Fibroblast of the aortic adventitia (primary cell): ENCODE data around the gene IP6K3. TPM values are rescaled to one million over a fixed set of nuclear protein-coding genes. Genes with fewer than 3 reads are reported as not detected.

Source experiments
- DNase-seq: peaks from one replicate; pipeline ENCODE4 v3.0.0-alpha.2; 2010; ENCODE audit warnings: low read depth
- H3K4me3 ChIP-seq: 2 replicates; pipeline ENCODE4 v1.5.1; 2011; ENCODE audit warnings: low read depth, mild to moderate bottlenecking, control low read depth, low read length, moderate library complexity
- total RNA-seq: library from RNA; depleted of rRNA; stranded (reverse); fragments of >200 nt; gene quantifications from 2 replicates; pipeline ENCODE4 v1.2.3, GENCODE V29; 2012; ENCODE audit warnings: low replicate concordance
- TF ChIP-seq, protein P1 (sequence below): IDR thresholded peaks from 2 replicates; pipeline ENCODE4 v1.5.1; 2011; ENCODE audit warnings: mild to moderate bottlenecking, low read length, control low read depth, inconsistent platforms; ENCODE audit not compliant: insufficient read depth

IP6K3 gene
- total RNA-seq, 1 donor, result not detected

DNA sequence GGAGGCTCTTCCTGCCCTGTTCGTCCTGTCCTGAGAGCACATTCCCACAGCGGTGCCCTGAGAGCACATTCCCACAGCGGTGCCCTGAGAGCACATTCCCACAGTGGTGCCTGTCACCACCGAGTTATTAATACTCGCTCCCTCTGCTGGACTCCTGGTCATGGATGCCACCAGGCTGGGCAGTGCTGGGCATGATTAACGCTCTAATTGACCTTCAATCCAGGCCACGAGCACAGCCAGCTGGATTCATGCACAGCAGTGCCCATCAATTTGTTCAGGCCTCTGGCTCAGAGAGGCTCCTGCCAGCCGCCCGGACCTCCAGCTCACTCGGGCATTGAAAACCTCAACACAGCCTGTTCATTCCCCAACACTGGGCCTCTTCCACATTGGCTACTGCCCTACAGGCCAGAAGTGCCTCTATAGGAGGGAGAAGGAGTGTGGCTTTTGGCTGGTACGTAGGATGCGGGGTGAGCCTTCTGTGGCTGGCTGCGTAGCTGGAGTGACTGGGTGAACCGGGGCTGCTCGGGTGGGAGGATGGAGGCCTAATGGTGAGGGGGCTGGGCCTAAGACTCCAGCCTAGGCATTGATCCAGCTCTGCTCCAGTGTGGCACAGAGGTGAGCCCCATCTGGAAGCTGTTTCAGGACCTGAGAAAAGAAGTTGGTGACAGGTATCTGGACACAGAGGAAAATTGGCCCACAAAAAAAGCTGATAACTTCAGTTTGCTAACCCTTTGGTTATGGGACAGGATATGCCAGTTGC lies 9.3 kb downstream of the IP6K3 start:
- no peak for DNase-seq
- TF ChIP-seq, protein P1, sequence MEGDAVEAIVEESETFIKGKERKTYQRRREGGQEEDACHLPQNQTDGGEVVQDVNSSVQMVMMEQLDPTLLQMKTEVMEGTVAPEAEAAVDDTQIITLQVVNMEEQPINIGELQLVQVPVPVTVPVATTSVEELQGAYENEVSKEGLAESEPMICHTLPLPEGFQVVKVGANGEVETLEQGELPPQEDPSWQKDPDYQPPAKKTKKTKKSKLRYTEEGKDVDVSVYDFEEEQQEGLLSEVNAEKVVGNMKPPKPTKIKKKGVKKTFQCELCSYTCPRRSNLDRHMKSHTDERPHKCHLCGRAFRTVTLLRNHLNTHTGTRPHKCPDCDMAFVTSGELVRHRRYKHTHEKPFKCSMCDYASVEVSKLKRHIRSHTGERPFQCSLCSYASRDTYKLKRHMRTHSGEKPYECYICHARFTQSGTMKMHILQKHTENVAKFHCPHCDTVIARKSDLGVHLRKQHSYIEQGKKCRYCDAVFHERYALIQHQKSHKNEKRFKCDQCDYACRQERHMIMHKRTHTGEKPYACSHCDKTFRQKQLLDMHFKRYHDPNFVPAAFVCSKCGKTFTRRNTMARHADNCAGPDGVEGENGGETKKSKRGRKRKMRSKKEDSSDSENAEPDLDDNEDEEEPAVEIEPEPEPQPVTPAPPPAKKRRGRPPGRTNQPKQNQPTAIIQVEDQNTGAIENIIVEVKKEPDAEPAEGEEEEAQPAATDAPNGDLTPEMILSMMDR, result no peak
- no peak overlapping the region for H3K4me3 ChIP-seq

DNA sequence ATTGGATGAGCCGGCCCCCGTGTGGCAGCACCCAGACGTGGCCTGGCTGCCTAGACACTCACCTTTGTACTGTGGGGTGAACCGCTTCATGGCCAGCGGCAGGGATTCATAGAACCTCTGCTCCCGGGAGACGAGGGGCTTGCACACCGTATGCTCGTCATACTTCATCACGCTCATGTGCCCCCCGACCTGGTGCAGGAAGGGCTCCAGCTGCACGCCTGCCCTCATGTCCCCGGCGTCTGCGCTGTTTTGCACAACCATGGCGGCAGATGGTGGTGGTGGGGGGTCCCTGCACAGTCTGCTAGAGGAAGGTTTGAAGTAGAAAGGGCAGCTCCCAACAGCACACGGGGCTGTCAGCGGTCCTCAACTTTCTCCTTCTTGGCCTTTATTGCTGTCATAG lies 11.5 kb downstream of the IP6K3 start:
- DNase-seq, result no peak
- TF ChIP-seq, protein P1, result no peak
- H3K4me3 ChIP-seq, result no peak overlapping the region

DNA sequence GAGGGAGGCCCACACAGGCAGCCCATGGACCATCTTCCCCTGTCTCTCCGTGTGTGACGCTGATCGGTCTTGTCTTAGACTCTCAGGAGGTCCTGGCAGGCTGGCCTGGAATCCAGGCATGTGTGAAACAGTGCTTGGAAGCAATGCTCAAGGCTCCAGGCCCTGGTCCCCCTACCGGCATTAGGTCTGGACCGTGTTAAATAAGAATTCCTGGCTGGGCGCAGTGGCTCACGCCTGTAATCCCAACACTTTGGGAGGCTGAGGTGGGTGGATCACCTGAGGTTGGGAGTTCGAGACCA lies 13.0 kb downstream of the IP6K3 start:
- no peak for DNase-seq
- no peak overlapping the region for H3K4me3 ChIP-seq
- TF ChIP-seq, protein P1, result no peak

DNA sequence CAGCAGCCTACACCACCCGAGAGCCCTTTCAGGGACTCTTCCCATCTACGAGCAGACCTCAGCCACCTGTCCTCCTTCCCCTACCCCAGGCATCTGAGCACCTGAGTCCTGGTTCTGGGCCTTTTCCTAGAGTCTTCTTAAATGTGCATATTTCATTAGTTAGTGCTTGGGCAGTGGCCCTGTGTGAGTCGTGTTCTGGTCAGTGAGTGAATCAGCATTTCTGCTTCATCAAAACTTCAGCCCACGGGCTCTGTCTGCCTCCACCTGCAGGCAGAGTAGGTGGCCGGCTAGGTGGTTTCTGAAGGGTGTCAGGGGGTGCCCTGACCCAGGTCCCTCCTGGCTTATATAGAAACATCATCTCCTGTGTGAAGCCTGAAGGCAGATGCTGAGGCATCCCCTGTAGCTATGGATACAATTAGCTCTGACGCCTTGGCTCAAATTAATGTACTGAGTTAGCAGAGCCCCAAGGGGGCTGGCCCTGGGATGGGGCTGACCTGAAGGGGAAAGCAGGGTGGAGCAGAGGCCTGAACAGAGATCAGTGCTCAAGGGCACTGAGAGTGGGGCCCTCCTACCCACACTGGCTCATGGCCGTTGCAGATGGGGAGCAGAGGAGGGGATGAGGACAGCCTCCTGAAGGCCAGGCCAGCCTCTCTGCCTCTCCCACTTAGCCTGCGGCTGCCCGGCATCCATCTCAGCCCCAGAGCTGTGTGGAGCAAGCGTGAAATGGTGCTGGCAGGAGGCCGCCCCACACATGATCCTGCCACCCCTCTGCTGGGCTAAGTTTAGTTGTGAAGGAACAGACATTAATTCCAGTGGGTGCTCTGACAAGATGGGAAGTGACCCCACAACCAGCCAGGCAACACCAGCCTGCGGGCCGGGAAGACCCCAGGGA lies 13.6 kb downstream of the IP6K3 start:
- no peak overlapping the region for H3K4me3 ChIP-seq
- DNase-seq, result peak; percentile 14
- TF ChIP-seq, protein P1, result no peak

DNA sequence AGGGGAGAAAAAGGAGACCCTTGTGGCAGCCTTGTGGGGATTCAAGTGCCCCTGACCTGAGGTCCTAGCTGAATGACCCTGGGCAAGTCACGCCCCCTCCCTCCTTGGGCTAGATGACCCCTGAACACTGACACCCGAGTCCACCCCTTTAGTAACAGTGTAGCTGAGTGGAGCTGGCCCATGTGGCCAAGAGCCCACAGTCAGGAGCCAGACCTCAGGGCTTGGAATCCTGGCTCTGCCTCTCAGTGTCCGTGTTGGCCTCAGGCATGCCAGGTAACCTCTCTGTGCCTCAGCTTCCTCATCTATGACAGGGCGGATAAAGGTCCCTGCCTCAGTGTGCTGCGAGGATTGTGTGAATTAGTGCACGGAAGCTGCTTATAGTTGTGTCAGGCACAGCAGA lies 14.3 kb downstream of the IP6K3 start:
- H3K4me3 ChIP-seq, result no peak overlapping the region
- DNase-seq, result no peak
- TF ChIP-seq, protein P1, result no peak

DNA sequence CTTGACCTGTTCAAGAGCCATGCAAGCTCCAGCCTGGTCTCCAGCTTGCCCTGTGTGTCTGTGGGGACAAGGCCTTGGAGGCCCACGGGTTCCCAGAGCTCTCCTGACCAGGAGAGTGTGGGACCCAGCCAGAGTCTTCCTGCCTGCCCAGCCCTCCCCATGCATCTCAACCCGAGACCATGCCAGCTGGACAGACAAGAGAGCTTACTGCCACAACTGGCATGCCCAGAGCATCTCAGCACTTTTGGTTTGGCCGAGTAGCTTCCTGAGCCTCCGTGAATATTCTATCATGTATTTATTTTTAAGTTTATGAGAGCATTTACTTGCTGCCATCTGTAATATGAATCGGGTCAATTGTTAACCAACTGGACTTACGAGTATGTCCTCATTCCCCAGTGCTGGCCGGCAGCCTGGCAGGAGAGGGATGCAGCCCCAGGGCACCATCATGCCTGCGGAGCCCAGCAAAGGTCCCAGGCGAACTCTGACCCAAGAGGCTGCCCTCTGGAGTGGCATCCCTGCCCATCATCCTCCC lies 14.9 kb downstream of the IP6K3 start:
- TF ChIP-seq, protein P1, result no peak
- no peak for DNase-seq
- H3K4me3 ChIP-seq, result no peak overlapping the region
